Measurements from ENCODE around the gene SGPP2.

SGPP2 gene

DNA sequence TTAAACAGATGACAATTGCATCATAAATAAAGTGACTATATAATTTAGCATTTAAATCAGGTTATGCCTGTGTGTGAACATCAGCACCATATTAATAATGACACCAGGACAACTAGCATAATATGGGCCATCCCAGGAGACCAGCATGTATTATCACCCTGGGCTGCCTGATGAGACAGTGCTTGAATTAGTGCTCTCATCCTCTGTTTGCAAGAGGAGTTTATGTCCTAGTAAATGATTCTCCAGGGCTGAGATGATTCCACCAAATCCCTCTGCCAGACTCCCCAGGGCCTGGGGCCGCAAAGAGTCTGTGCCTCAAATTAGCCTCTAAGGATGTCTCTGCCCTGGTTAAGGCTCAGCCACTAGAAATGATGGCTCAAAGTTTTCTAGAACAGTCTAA, 97.7 kb downstream of the SGPP2 start:
- DNase-seq, result no peak
- Histone ChIP-seq H3K36me3 (ENCODE audit: insufficient read depth, low read length) (no peaks in the 10 kb centered on the region), H3K4me1 (ENCODE audit: insufficient read depth, low read length) (no peaks in the 10 kb centered on the region), H3K9me3 (ENCODE audit: insufficient read depth, low read length, severe bottlenecking) (no peaks in the 10 kb centered on the region), H3K4me3 (ENCODE audit: low read depth in 1 of 2, low read length in 2 of 2) (no peak overlapping the region), H4K20me1 (ENCODE audit: insufficient read depth, low read length) (no peaks in the 10 kb centered on the region), H3K79me2 (ENCODE audit: insufficient read depth, low read length) (no peaks in the 10 kb centered on the region), H3K9ac (ENCODE audit: low read depth, low read length) (no peak overlapping the region), H3K27me3 (ENCODE audit: insufficient read depth, low read length, poor library complexity) (no peaks in the 10 kb centered on the region), H3K4me2 (ENCODE audit: insufficient read depth, low read length) (no peak overlapping the region), H3K27ac (ENCODE audit: low read length) (no peak overlapping the region), H2AFZ (ENCODE audit: low read depth, low read length) (no peak overlapping the region)
- TF ChIP-seq, protein P1, sequence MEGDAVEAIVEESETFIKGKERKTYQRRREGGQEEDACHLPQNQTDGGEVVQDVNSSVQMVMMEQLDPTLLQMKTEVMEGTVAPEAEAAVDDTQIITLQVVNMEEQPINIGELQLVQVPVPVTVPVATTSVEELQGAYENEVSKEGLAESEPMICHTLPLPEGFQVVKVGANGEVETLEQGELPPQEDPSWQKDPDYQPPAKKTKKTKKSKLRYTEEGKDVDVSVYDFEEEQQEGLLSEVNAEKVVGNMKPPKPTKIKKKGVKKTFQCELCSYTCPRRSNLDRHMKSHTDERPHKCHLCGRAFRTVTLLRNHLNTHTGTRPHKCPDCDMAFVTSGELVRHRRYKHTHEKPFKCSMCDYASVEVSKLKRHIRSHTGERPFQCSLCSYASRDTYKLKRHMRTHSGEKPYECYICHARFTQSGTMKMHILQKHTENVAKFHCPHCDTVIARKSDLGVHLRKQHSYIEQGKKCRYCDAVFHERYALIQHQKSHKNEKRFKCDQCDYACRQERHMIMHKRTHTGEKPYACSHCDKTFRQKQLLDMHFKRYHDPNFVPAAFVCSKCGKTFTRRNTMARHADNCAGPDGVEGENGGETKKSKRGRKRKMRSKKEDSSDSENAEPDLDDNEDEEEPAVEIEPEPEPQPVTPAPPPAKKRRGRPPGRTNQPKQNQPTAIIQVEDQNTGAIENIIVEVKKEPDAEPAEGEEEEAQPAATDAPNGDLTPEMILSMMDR (IDR thresholded peaks at IDR 0.05; ENCODE audit: borderline replicate concordance, extremely low read depth, low read length, poor library complexity, severe bottlenecking), result no peak
- TF ChIP-seq EZH2 (IDR thresholded peaks at IDR 0.05; ENCODE audit: borderline replicate concordance, low read depth, low read length, severe bottlenecking), result no peak
- ATAC-seq (ENCODE audit: insufficient read depth, low read depth), result no peak

- Histone ChIP-seq H3K36me3 (ENCODE audit: insufficient read depth, low read length) (no peaks in the 10 kb centered on the region), H2AFZ (ENCODE audit: low read depth, low read length) (no peak overlapping the region), H3K9ac (ENCODE audit: low read depth, low read length) (no peak overlapping the region), H3K4me3 (ENCODE audit: low read depth in 1 of 2, low read length in 2 of 2) (no peak overlapping the region), H4K20me1 (ENCODE audit: insufficient read depth, low read length) (no peaks in the 10 kb centered on the region), H3K27me3 (ENCODE audit: insufficient read depth, low read length, poor library complexity) (no peaks in the 10 kb centered on the region), H3K4me1 (ENCODE audit: insufficient read depth, low read length) (no peaks in the 10 kb centered on the region), H3K4me2 (ENCODE audit: insufficient read depth, low read length) (no peak overlapping the region), H3K9me3 (ENCODE audit: insufficient read depth, low read length, severe bottlenecking) (no peaks in the 10 kb centered on the region), H3K79me2 (ENCODE audit: insufficient read depth, low read length) (no peaks in the 10 kb centered on the region), H3K27ac (ENCODE audit: low read length) (no peak overlapping the region)
- peak; percentile 48; the same call in 1 of the 3 replicates for ATAC-seq (ENCODE audit: insufficient read depth, low read depth)
- DNase-seq, result no peak
- TF ChIP-seq EZH2 (IDR thresholded peaks at IDR 0.05; ENCODE audit: borderline replicate concordance, low read depth, low read length, severe bottlenecking), result no peak
- TF ChIP-seq, protein P1 (IDR thresholded peaks at IDR 0.05; ENCODE audit: borderline replicate concordance, extremely low read depth, low read length, poor library complexity, severe bottlenecking), result no peak
These were observed 99.6 kb downstream of the SGPP2 start for GRCh38 chr2:222523783-222524544.

DNA sequence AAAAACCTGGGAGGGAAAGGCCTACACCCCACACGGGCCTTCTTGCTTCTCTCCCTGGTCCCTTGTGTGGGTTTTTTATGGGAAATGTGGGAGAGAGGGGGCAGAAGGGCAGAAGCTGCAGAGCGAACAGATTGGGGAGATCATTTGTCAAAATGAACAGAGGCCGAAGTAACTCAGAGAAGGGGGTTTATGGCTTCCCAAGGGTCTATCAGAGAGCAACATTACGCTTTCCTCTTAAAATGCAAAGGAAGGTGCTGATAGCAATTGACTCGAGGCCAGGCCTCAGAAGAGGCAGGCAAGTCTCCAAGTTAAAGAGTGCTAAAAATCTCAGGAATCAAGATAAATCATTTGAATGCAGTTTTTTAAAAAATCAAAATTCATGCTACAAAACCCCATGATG, 101.5 kb downstream of the SGPP2 start:
- no peaks in the 10 kb centered on the region for H3K4me1 ChIP-seq (ENCODE audit: insufficient read depth, low read length)
- no peak overlapping the region for H3K9ac ChIP-seq (ENCODE audit: low read depth, low read length)
- H3K27ac ChIP-seq (ENCODE audit: low read length), result no peak overlapping the region
- no peak overlapping the region for H3K4me2 ChIP-seq (ENCODE audit: insufficient read depth, low read length)
- TF ChIP-seq EZH2 (IDR thresholded peaks at IDR 0.05; ENCODE audit: borderline replicate concordance, low read depth, low read length, severe bottlenecking), result no peak
- TF ChIP-seq, protein P1 (IDR thresholded peaks at IDR 0.05; ENCODE audit: borderline replicate concordance, extremely low read depth, low read length, poor library complexity, severe bottlenecking), result no peak
- H3K4me3 ChIP-seq (ENCODE audit: low read depth in 1 of 2, low read length in 2 of 2), result no peak overlapping the region
- H4K20me1 ChIP-seq (ENCODE audit: insufficient read depth, low read length), result no peaks in the 10 kb centered on the region
- no peak for ATAC-seq (ENCODE audit: insufficient read depth, low read depth)
- H3K9me3 ChIP-seq (ENCODE audit: insufficient read depth, low read length, severe bottlenecking), result no peaks in the 10 kb centered on the region
- H3K79me2 ChIP-seq (ENCODE audit: insufficient read depth, low read length), result no peaks in the 10 kb centered on the region
- no peaks in the 10 kb centered on the region for H3K36me3 ChIP-seq (ENCODE audit: insufficient read depth, low read length)
- no peak for DNase-seq
- H3K27me3 ChIP-seq (ENCODE audit: insufficient read depth, low read length, poor library complexity), result no peaks in the 10 kb centered on the region
- H2AFZ ChIP-seq (ENCODE audit: low read depth, low read length), result no peak overlapping the region
